HUES48 (cell line): ENCODE data around the gene PZP.

Source experiments
- H3K27ac ChIP-seq: one replicate; pipeline ENCODE4 v1.7.0; 2013; ENCODE audit warnings: low read depth, low read length, inconsistent platforms
- H3K27me3 ChIP-seq: 2 replicates; pipeline ENCODE4 v1.6.1; 2013; ENCODE audit warnings: mild to moderate bottlenecking, low read length; ENCODE audit not compliant: control insufficient read depth, insufficient read depth
- H3K36me3 ChIP-seq: 2 replicates; pipeline ENCODE4 v1.6.1; 2013; ENCODE audit warnings: low read length; ENCODE audit not compliant: control insufficient read depth, insufficient read depth
- H3K4me1 ChIP-seq: 2 replicates; pipeline ENCODE4 v1.6.1; 2013; ENCODE audit warnings: mild to moderate bottlenecking, low read length; ENCODE audit not compliant: control insufficient read depth, insufficient read depth
- H3K4me3 ChIP-seq: 2 replicates; pipeline ENCODE4 v1.5.1; 2013; ENCODE audit warnings: mild to moderate bottlenecking, low read depth, low read length
- H3K9ac ChIP-seq: 2 replicates; pipeline ENCODE4 v1.6.1; 2013; ENCODE audit warnings: mild to moderate bottlenecking, low read depth, low read length, moderate library complexity
- H3K9me3 ChIP-seq: 2 replicates; pipeline ENCODE4 v1.6.1; 2013; ENCODE audit warnings: low read length; ENCODE audit not compliant: control insufficient read depth, insufficient read depth

The PZP gene

GRCh38 chr12:9103050-9103849 lies 104.9 kb downstream of the PZP start:
- H3K36me3 ChIP-seq = no peaks in the 10 kb centered on the region
- no peak overlapping the region for H3K4me3 ChIP-seq
- H3K4me1 ChIP-seq = no peaks in the 10 kb centered on the region
- H3K27me3 ChIP-seq = no peaks in the 10 kb centered on the region
- H3K9me3 ChIP-seq = no peaks in the 10 kb centered on the region
- no peak overlapping the region for H3K9ac ChIP-seq
- no peak overlapping the region for H3K27ac ChIP-seq

- H3K9ac ChIP-seq = no peak overlapping the region
Measured at GRCh38 chr12:9101018-9101687, 107.0 kb downstream of the PZP start.

GRCh38 chr12:9099552-9100190 lies 108.5 kb downstream of the PZP start:
- H3K27ac ChIP-seq = no peak overlapping the region
- H3K36me3 ChIP-seq = no peaks in the 10 kb centered on the region
- H3K27me3 ChIP-seq = no peaks in the 10 kb centered on the region
- H3K9ac ChIP-seq = no peak overlapping the region
- no peaks in the 10 kb centered on the region for H3K9me3 ChIP-seq
- no peaks in the 10 kb centered on the region for H3K4me1 ChIP-seq
- H3K4me3 ChIP-seq = no peak overlapping the region

More at GRCh38 chr12:9101018-9101687, 107.0 kb downstream of the PZP start:
- no peaks in the 10 kb centered on the region for H3K36me3 ChIP-seq
- H3K27me3 ChIP-seq = no peaks in the 10 kb centered on the region
- H3K4me1 ChIP-seq = no peaks in the 10 kb centered on the region
- no peaks in the 10 kb centered on the region for H3K9me3 ChIP-seq
- no peak overlapping the region for H3K4me3 ChIP-seq
- H3K27ac ChIP-seq = no peak overlapping the region
